Measurements from ENCODE around the gene HDAC5.

DNA sequence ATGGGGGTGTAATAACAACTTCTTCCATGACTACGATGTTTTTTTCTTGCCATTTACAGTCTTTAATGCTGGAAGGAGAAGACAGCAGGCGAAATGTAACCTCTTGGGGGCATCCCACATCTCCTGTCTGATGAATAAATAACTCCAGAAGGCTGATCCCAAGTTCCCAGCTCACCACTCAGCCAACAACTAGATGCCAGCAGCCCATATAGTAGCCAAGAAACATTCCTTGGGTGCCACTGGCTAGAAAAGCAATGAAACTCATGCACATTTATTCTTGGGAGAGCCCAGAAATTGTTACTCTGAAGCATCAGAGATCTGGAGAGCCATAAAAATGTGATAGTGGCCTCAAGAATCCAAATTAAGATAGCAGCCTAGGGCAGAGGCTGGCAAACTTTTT lies 86.0 kb downstream of the HDAC5 start:
- TF ChIP-seq, protein P1, sequence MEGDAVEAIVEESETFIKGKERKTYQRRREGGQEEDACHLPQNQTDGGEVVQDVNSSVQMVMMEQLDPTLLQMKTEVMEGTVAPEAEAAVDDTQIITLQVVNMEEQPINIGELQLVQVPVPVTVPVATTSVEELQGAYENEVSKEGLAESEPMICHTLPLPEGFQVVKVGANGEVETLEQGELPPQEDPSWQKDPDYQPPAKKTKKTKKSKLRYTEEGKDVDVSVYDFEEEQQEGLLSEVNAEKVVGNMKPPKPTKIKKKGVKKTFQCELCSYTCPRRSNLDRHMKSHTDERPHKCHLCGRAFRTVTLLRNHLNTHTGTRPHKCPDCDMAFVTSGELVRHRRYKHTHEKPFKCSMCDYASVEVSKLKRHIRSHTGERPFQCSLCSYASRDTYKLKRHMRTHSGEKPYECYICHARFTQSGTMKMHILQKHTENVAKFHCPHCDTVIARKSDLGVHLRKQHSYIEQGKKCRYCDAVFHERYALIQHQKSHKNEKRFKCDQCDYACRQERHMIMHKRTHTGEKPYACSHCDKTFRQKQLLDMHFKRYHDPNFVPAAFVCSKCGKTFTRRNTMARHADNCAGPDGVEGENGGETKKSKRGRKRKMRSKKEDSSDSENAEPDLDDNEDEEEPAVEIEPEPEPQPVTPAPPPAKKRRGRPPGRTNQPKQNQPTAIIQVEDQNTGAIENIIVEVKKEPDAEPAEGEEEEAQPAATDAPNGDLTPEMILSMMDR (IDR thresholded peaks at IDR 0.05) = no peak
- TF ChIP-seq POLR2A (IDR thresholded peaks at IDR 0.05) = no peak
